CD4-positive, alpha-beta T cell treated with Interleukin-4 for 1 hour (primary cell): Measurements from ENCODE around the gene APLF.
"Not testable (repeated sequence)": the region's sequence is repeated elsewhere in the genome, so short reads cannot be mapped to it uniquely, and the experiment has no call there.

Experiments used
- DNase-seq, 2 donors: peaks; one replicate each; pipeline ENCODE4 v3.0.0-alpha.2; 2020 to 2022

APLF gene

GRCh38 chr2:68441179-68441993 is 26.0 kb upstream of the APLF start:
- peak; percentile 91 to 93 for DNase-seq

- DNase-seq: no peak
These were observed 25.4 kb upstream of the APLF start for GRCh38 chr2:68441994-68442322.

- DNase-seq: not testable (repeated sequence)
These were observed 21.0 kb upstream of the APLF start for GRCh38 chr2:68446425-68446824.

- DNase-seq: no peak
These were observed 20.3 kb upstream of the APLF start for GRCh38 chr2:68447118-68447517.

- no peak for DNase-seq
These were observed 18.4 kb upstream of the APLF start for GRCh38 chr2:68448671-68449653.

- peak in 1 of 2 donors; percentile 53 for DNase-seq
These were observed 15.1 kb upstream of the APLF start for GRCh38 chr2:68452158-68452900.

GRCh38 chr2:68453761-68454360 is 13.5 kb upstream of the APLF start:
- no peak for DNase-seq

GRCh38 chr2:68454719-68455118 is 12.7 kb upstream of the APLF start:
- no peak for DNase-seq

GRCh38 chr2:68456198-68456597 is 11.2 kb upstream of the APLF start:
- DNase-seq: no peak

- DNase-seq: no peak
These were observed 8.4 kb upstream of the APLF start for GRCh38 chr2:68458981-68459380.

GRCh38 chr2:68463287-68463877 is 4.0 kb upstream of the APLF start:
- peak in 1 of 2 donors; percentile 79 for DNase-seq

- no peak for DNase-seq
These were observed 2.7 kb upstream of the APLF start for GRCh38 chr2:68464651-68465050.

GRCh38 chr2:68465081-68465916 is 2.1 kb upstream of the APLF start:
- peak; percentile 48 to 66 for DNase-seq

- DNase-seq: peak; percentile 63 to 76
These were observed 1.0 kb upstream of the APLF start for GRCh38 chr2:68466361-68466777.

GRCh38 chr2:68466778-68467076 is 658 bp upstream of the APLF start:
- DNase-seq: no peak

- no peak for DNase-seq
These were observed 1.4 kb downstream of the APLF start for GRCh38 chr2:68468801-68469200.

- no peak for DNase-seq
These were observed 2.5 kb downstream of the APLF start for GRCh38 chr2:68469935-68470334.

GRCh38 chr2:68471385-68471784 is 4.0 kb downstream of the APLF start:
- no peak for DNase-seq

- no peak for DNase-seq
These were observed 5.5 kb downstream of the APLF start for GRCh38 chr2:68472796-68473414.

GRCh38 chr2:68475110-68475509 is 7.7 kb downstream of the APLF start:
- no peak for DNase-seq

GRCh38 chr2:68475576-68475975 is 8.2 kb downstream of the APLF start:
- DNase-seq: no peak
